Ascending aorta (tissue), 2 donors: ENCODE measurements around the gene SERINC2. TPM values are rescaled to one million over a fixed set of nuclear protein-coding genes. Genes with fewer than 3 reads are reported as not detected.

ENCODE experiments used
- DNase-seq, 2 donors: peaks; one replicate each; pipeline ENCODE4 v3.0.0-alpha.2; 2019; ENCODE audit warnings: low spot score in 2 of 2
- H3K27ac ChIP-seq, 2 donors: fragments of 200-600 bp; sonication (generic); one replicate each; pipeline ENCODE4 v1.5.1; 2016 to 2017; ENCODE audit warnings: mild to moderate bottlenecking in 1 of 2
- H3K27me3 ChIP-seq: fragments of 200-600 bp; sonication (generic); one replicate; pipeline ENCODE4 v1.5.1; 2017
- H3K36me3 ChIP-seq, 2 donors: fragments of 200-600 bp; sonication (generic); one replicate each; pipeline ENCODE4 v1.5.1; 2016
- H3K4me1 ChIP-seq, 2 donors: fragments of 200-600 bp; sonication (generic); one replicate each; pipeline ENCODE4 v1.5.1; 2016 to 2017; ENCODE audit warnings: mild to moderate bottlenecking in 1 of 2
- H3K4me3 ChIP-seq, 2 donors: fragments of 200-600 bp; sonication (generic); one replicate each; pipeline ENCODE4 v1.5.1; 2016 to 2017; ENCODE audit warnings: mild to moderate bottlenecking in 1 of 2
- H3K9me3 ChIP-seq, 2 donors: fragments of 200-600 bp; sonication (generic); one replicate each; pipeline ENCODE4 v1.5.1; 2016
- CTCF ChIP-seq, 3 experiments: fragments of 200-600 bp in 2 of 3; fragments of 450-650 bp in 1 of 3; sonication (generic) in 2 of 3; IDR thresholded peaks; one replicate each; pipeline ENCODE4 v1.5.1; 2016 to 2019; ENCODE audit warnings: antibody characterized with exemption in 3 of 3, mild to moderate bottlenecking in 1 of 3, moderate library complexity in 1 of 3
- intact Hi-C: fragments of 100-400 bp; cut with DNase I; formaldehyde crosslinking; loops from one replicate; pipeline ENCODE4 v1.15.1; 2023
- total RNA-seq: library from RNA; depleted of rRNA; stranded (reverse); fragments of >200 nt; gene quantifications from one replicate; pipeline ENCODE4 v1.1.0, GENCODE V29; 2016

SERINC2 gene
- total RNA-seq, 1 donor from 2014 or later = 10.7 TPM

GRCh38 chr1:31444725-31445448 is 31.9 kb downstream of the SERINC2 start:
- intact Hi-C loops = no loop called here
- Histone ChIP-seq H3K4me1 (no peaks in the 10 kb centered on the region), H3K4me3 (no peak overlapping the region), H3K27ac (no peak overlapping the region), H3K27me3 (no peaks in the 10 kb centered on the region), H3K9me3 (no peaks in the 10 kb centered on the region), H3K36me3 (no peaks in the 10 kb centered on the region)
- DNase-seq = no peak
- TF ChIP-seq CTCF (IDR thresholded peaks at IDR 0.05) = no peak

GRCh38 chr1:31445951-31446350 is 32.9 kb downstream of the SERINC2 start:
- H3K36me3 ChIP-seq = no peaks in the 10 kb centered on the region
- H3K27me3 ChIP-seq = no peaks in the 10 kb centered on the region
- H3K9me3 ChIP-seq = peaks cover 0 to 5% of the 10 kb centered on the region in 2 donors
- H3K27ac ChIP-seq = no peak overlapping the region
- intact Hi-C loops = no loop called here
- no peak for TF ChIP-seq CTCF (IDR thresholded peaks at IDR 0.05)
- H3K4me1 ChIP-seq = no peaks in the 10 kb centered on the region
- no peak for DNase-seq
- H3K4me3 ChIP-seq = no peak overlapping the region

DNA sequence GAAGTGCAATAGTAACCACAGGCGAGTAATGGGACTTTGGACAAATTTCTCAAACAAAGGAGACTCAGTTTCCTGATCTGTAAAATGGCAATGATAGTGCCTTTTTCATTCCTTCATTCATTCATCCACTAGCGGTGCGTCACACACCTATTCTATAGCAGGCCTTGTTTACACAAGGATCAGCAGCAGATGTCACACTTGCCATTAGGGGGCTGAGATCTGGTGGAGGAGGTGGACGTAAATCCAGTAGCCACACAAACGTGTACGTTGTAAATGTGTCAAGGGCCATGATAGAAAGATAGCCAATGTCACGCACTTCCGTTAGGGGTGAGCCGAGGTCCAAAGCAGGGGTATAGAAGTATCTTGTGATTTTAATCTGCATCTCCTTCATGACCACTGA is 34.2 kb downstream of the SERINC2 start:
- no peak overlapping the region for H3K4me3 ChIP-seq
- H3K27ac ChIP-seq = no peak overlapping the region
- H3K27me3 ChIP-seq = no peaks in the 10 kb centered on the region
- intact Hi-C loops = no loop called here
- H3K4me1 ChIP-seq = no peaks in the 10 kb centered on the region
- no peak for DNase-seq
- no peak for TF ChIP-seq CTCF (IDR thresholded peaks at IDR 0.05)
- peaks cover 0 to 9% of the 10 kb centered on the region in 2 donors for H3K9me3 ChIP-seq
- no peaks in the 10 kb centered on the region for H3K36me3 ChIP-seq

GRCh38 chr1:31453384-31454079 is 40.5 kb downstream of the SERINC2 start:
- H3K27ac ChIP-seq = no peak overlapping the region
- H3K4me1 ChIP-seq = no peaks in the 10 kb centered on the region
- no peak for TF ChIP-seq CTCF (IDR thresholded peaks at IDR 0.05)
- intact Hi-C loops = no loop called here
- H3K36me3 ChIP-seq = no peaks in the 10 kb centered on the region
- H3K4me3 ChIP-seq = no peak overlapping the region
- H3K9me3 ChIP-seq = peaks cover 1 to 45% of the 10 kb centered on the region in 2 donors
- no peaks in the 10 kb centered on the region for H3K27me3 ChIP-seq
- DNase-seq = no peak

GRCh38 chr1:31458287-31458896 is 45.4 kb downstream of the SERINC2 start:
- Histone ChIP-seq H3K9me3 (peaks cover 10 to 41% of the 10 kb centered on the region in 2 donors), H3K27me3 (no peaks in the 10 kb centered on the region), H3K4me1 (no peaks in the 10 kb centered on the region), H3K4me3 (no peak overlapping the region), H3K27ac (no peak overlapping the region), H3K36me3 (no peaks in the 10 kb centered on the region)
- no peak for DNase-seq
- intact Hi-C loops = no loop called here
- no peak for TF ChIP-seq CTCF (IDR thresholded peaks at IDR 0.05)
